GM19468 (cell line): Measurements from ENCODE around the gene TGIF2.

Experiments used
- ATAC-seq: cut with Tn5 transposase; IDR thresholded peaks from one replicate; pipeline ENCODE4 v1.9.1; 2021; ENCODE audit warnings: mild to moderate bottlenecking, moderate library complexity, moderate number of reproducible peaks; ENCODE audit not compliant: unreplicated experiment; ENCODE audit errors: extremely low read depth

The TGIF2 gene

GRCh38 chr20:36574366-36575135 is 1.2 kb downstream of the TGIF2 start:
- ATAC-seq = no peak

- ATAC-seq = no peak
Measured at GRCh38 chr20:36576081-36576445, 2.7 kb downstream of the TGIF2 start.

GRCh38 chr20:36578356-36579041 is 5.1 kb downstream of the TGIF2 start:
- no peak for ATAC-seq

GRCh38 chr20:36579996-36580545 is 6.7 kb downstream of the TGIF2 start:
- ATAC-seq = no peak

- ATAC-seq = no peak
Measured at GRCh38 chr20:36582322-36582721, 8.9 kb downstream of the TGIF2 start.

- no peak for ATAC-seq
Measured at GRCh38 chr20:36582821-36583220, 9.4 kb downstream of the TGIF2 start.

- ATAC-seq = no peak
Measured at GRCh38 chr20:36584018-36584481, 10.7 kb downstream of the TGIF2 start.

GRCh38 chr20:36585410-36586125 is 12.2 kb downstream of the TGIF2 start:
- ATAC-seq = no peak

GRCh38 chr20:36587388-36588070 is 14.1 kb downstream of the TGIF2 start:
- no peak for ATAC-seq

- ATAC-seq = no peak
Measured at GRCh38 chr20:36591281-36591680, 17.9 kb downstream of the TGIF2 start.

- no peak for ATAC-seq
Measured at GRCh38 chr20:36591854-36592641, 18.7 kb downstream of the TGIF2 start.

GRCh38 chr20:36593347-36593929 is 20.0 kb downstream of the TGIF2 start:
- ATAC-seq = no peak

GRCh38 chr20:36599912-36600345 is 26.5 kb downstream of the TGIF2 start:
- ATAC-seq = no peak

- ATAC-seq = no peak
Measured at GRCh38 chr20:36601540-36601939, 28.1 kb downstream of the TGIF2 start.

GRCh38 chr20:36604952-36605398 is 31.6 kb downstream of the TGIF2 start:
- peak; percentile 7 for ATAC-seq

GRCh38 chr20:36605399-36606157 is 32.2 kb downstream of the TGIF2 start, which contains the start of gene RAB5IF:
TSS of gene RAB5IF (plus strand) at chr20:36605779. CDS start at chr20:36605952, 173 bp downstream.
- peak; percentile 85 for ATAC-seq

GRCh38 chr20:36606158-36607066 is 33.0 kb downstream of the TGIF2 start:
- no peak for ATAC-seq
